CD4-positive, CD25-positive, alpha-beta regulatory T cell (primary cell): ENCODE measurements around the gene ANGPTL7. TPM values are rescaled to one million over a fixed set of nuclear protein-coding genes. Genes with fewer than 3 reads are reported as not detected.
A peak's percentile ranks its signal among the peaks of the same experiment; 100 is the strongest.

ENCODE experiments used
- ATAC-seq, 2 donors: fragments of 150-1000 bp; cut with Tn5 transposase; one replicate each; pipeline ENCODE4 v1.10.0; 2021; ENCODE audit warnings: low read depth in 2 of 2, moderate number of reproducible peaks in 2 of 2, moderate library complexity in 1 of 2
- DNase-seq, 3 donors: peaks; one replicate each; pipeline versions ENCODE4 v3.0.0 to v3.0.0-alpha.2; 2012 to 2022; ENCODE audit warnings: mixed read lengths in 1 of 3
- H3K27ac ChIP-seq: one replicate; pipeline ENCODE4 v1.7.0; 2013; ENCODE audit warnings: mild to moderate bottlenecking, low read length; ENCODE audit not compliant: insufficient read depth, poor library complexity, severe bottlenecking
- H3K27me3 ChIP-seq: one replicate; pipeline ENCODE4 v1.7.0; 2013; ENCODE audit warnings: low read length; ENCODE audit not compliant: control insufficient read depth, insufficient read depth
- H3K36me3 ChIP-seq: one replicate; pipeline ENCODE4 v1.7.0; 2013; ENCODE audit warnings: mild to moderate bottlenecking, low read length, moderate library complexity; ENCODE audit not compliant: control insufficient read depth, insufficient read depth
- H3K4me1 ChIP-seq: 2 replicates; pipeline ENCODE4 v1.7.0; 2013; ENCODE audit warnings: mild to moderate bottlenecking, low read length; ENCODE audit not compliant: insufficient read depth, control insufficient read depth, poor library complexity, severe bottlenecking
- H3K4me3 ChIP-seq: one replicate; pipeline ENCODE4 v1.7.0; 2013; ENCODE audit warnings: low read depth, mild to moderate bottlenecking, low read length, moderate library complexity
- H3K9me3 ChIP-seq, 2 experiments: 1 replicate in 1 of 2; 2 replicates in 1 of 2; pipeline ENCODE4 v1.7.0; 2013; ENCODE audit warnings: low read length in 2 of 2, mild to moderate bottlenecking in 1 of 2, moderate library complexity in 1 of 2; ENCODE audit not compliant: control insufficient read depth in 2 of 2
- H3K27ac Mint-ChIP-seq, 3 donors: one replicate each; pipeline ENCODE4 v1.8.0; 2020 to 2022; ENCODE audit warnings: mild to moderate bottlenecking in 3 of 3, mixed read lengths in 3 of 3, moderate library complexity in 2 of 3
- H3K27me3 Mint-ChIP-seq: one replicate; pipeline ENCODE4 v1.8.0; 2022; ENCODE audit warnings: mild to moderate bottlenecking, mixed read lengths
- H3K36me3 Mint-ChIP-seq: one replicate; pipeline ENCODE4 v1.8.0; 2020; ENCODE audit warnings: mixed read lengths
- H3K4me1 Mint-ChIP-seq, 4 donors: one replicate each; pipeline ENCODE4 v1.8.0; 2020 to 2022; ENCODE audit warnings: mixed read lengths in 4 of 4, mild to moderate bottlenecking in 1 of 4
- H3K4me3 Mint-ChIP-seq, 4 donors: one replicate each; pipeline ENCODE4 v1.8.0; 2020 to 2022; ENCODE audit warnings: mild to moderate bottlenecking in 4 of 4, mixed read lengths in 4 of 4, moderate library complexity in 3 of 4
- H3K9me3 Mint-ChIP-seq, 7 donors: one replicate each; pipeline ENCODE4 v1.8.0; 2020 to 2022; ENCODE audit warnings: mixed read lengths in 7 of 7, mild to moderate bottlenecking in 3 of 7, moderate library complexity in 2 of 7
- polyA plus RNA-seq, 4 donors: library from polyadenylated mRNA; unstranded; fragments of 300-500 nt; fragmentation: Illumina TruSeq; gene quantifications; one replicate each; pipeline ENCODE4 v1.2.3, GENCODE V29; 2021
- total RNA-seq: library from RNA; stranded (reverse); gene quantifications from one replicate; pipeline ENCODE4 v1.2.3, GENCODE V29; 2022

Gene ANGPTL7
- total and polyA plus RNA-seq, 5 donors from 2014 or later: not detected

- no peaks in the 10 kb centered on the region for H3K27me3 ChIP-seq
- H3K9me3 ChIP-seq: no peaks in the 10 kb centered on the region
- no peak overlapping the region for H3K4me3 Mint-ChIP-seq
- H3K36me3 ChIP-seq: peaks cover 53% of the 10 kb centered on the region
- no peaks in the 10 kb centered on the region for H3K27me3 Mint-ChIP-seq
- H3K4me1 Mint-ChIP-seq: peaks cover 0 to 5% (median 1%) of the 10 kb centered on the region in 4 donors
- no peaks in the 10 kb centered on the region for H3K9me3 Mint-ChIP-seq
- no peak for ATAC-seq
- no peaks in the 10 kb centered on the region for H3K4me1 ChIP-seq
- H3K4me3 ChIP-seq: no peak overlapping the region
- H3K27ac Mint-ChIP-seq: no peak overlapping the region
- peaks cover 24% of the 10 kb centered on the region for H3K36me3 Mint-ChIP-seq
- DNase-seq: no peak
- H3K27ac ChIP-seq: no peak overlapping the region
These were observed 6.3 kb upstream of the ANGPTL7 start for GRCh38 chr1:11182884-11183283.

- no peaks in the 10 kb centered on the region for H3K4me1 ChIP-seq
- H3K4me3 Mint-ChIP-seq: no peak overlapping the region
- H3K9me3 Mint-ChIP-seq: peaks cover 0 to 1% (median 0%) of the 10 kb centered on the region in 7 donors
- H3K27me3 Mint-ChIP-seq: no peaks in the 10 kb centered on the region
- H3K36me3 Mint-ChIP-seq: peaks cover 27% of the 10 kb centered on the region
- peaks cover 57% of the 10 kb centered on the region for H3K36me3 ChIP-seq
- H3K4me3 ChIP-seq: no peak overlapping the region
- ATAC-seq: no peak
- peaks cover 0 to 10% (median 0%) of the 10 kb centered on the region in 4 donors for H3K4me1 Mint-ChIP-seq
- no peaks in the 10 kb centered on the region for H3K9me3 ChIP-seq
- DNase-seq: no peak
- no peak overlapping the region for H3K27ac ChIP-seq
- H3K27ac Mint-ChIP-seq: peak overlapping the region in 1 of 3 donors; percentile 40
- H3K27me3 ChIP-seq: no peaks in the 10 kb centered on the region
These were observed 4.2 kb upstream of the ANGPTL7 start for GRCh38 chr1:11184973-11185372.

- Histone ChIP-seq H3K36me3 (peaks cover 62% of the 10 kb centered on the region), H3K27ac (no peak overlapping the region), H3K4me1 (no peaks in the 10 kb centered on the region), H3K9me3 (no peaks in the 10 kb centered on the region), H3K27me3 (no peaks in the 10 kb centered on the region), H3K4me3 (no peak overlapping the region)
- peaks cover 33% of the 10 kb centered on the region for H3K36me3 Mint-ChIP-seq
- H3K9me3 Mint-ChIP-seq: peaks cover 0 to 1% (median 0%) of the 10 kb centered on the region in 7 donors
- H3K4me3 Mint-ChIP-seq: no peak overlapping the region
- H3K27me3 Mint-ChIP-seq: no peaks in the 10 kb centered on the region
- ATAC-seq (no peak), DNase-seq (no peak)
- H3K4me1 Mint-ChIP-seq: peaks cover 0 to 10% (median 0%) of the 10 kb centered on the region in 4 donors
- no peak overlapping the region for H3K27ac Mint-ChIP-seq
These were observed 2.2 kb upstream of the ANGPTL7 start for GRCh38 chr1:11187000-11187399.

GRCh38 chr1:11187494-11187893, 1.7 kb upstream of the ANGPTL7 start:
- Mint-ChIP-seq H3K9me3 (peaks cover 0 to 1% (median 0%) of the 10 kb centered on the region in 7 donors), H3K4me3 (no peak overlapping the region), H3K27me3 (no peaks in the 10 kb centered on the region), H3K36me3 (peaks cover 31% of the 10 kb centered on the region), H3K27ac (no peak overlapping the region), H3K4me1 (peaks cover 0 to 10% (median 0%) of the 10 kb centered on the region in 4 donors)
- Histone ChIP-seq H3K36me3 (peaks cover 62% of the 10 kb centered on the region), H3K4me3 (no peak overlapping the region), H3K4me1 (no peaks in the 10 kb centered on the region), H3K27ac (no peak overlapping the region), H3K27me3 (no peaks in the 10 kb centered on the region), H3K9me3 (no peaks in the 10 kb centered on the region)
- ATAC-seq (no peak), DNase-seq (no peak)

- Histone ChIP-seq H3K27me3 (no peaks in the 10 kb centered on the region), H3K9me3 (no peaks in the 10 kb centered on the region), H3K4me3 (no peak overlapping the region), H3K36me3 (peaks cover 65% of the 10 kb centered on the region), H3K4me1 (no peaks in the 10 kb centered on the region), H3K27ac (no peak overlapping the region)
- Mint-ChIP-seq H3K36me3 (peaks cover 30% of the 10 kb centered on the region), H3K4me1 (peaks cover 0 to 10% (median under 1%) of the 10 kb centered on the region in 4 donors), H3K27ac (no peak overlapping the region), H3K27me3 (no peaks in the 10 kb centered on the region), H3K4me3 (no peak overlapping the region), H3K9me3 (peaks cover 0 to 1% (median 0%) of the 10 kb centered on the region in 7 donors)
- ATAC-seq (no peak), DNase-seq (no peak)
These were observed 1.2 kb upstream of the ANGPTL7 start for GRCh38 chr1:11187931-11188330.

GRCh38 chr1:11188381-11188780, 774 bp upstream of the ANGPTL7 start:
- no peaks in the 10 kb centered on the region for H3K4me1 ChIP-seq
- H3K9me3 ChIP-seq: no peaks in the 10 kb centered on the region
- Mint-ChIP-seq H3K27me3 (no peaks in the 10 kb centered on the region), H3K4me3 (no peak overlapping the region), H3K27ac (no peak overlapping the region), H3K36me3 (peaks cover 27% of the 10 kb centered on the region), H3K4me1 (peaks cover 0 to 10% (median under 1%) of the 10 kb centered on the region in 4 donors), H3K9me3 (peaks cover 0 to 1% (median 0%) of the 10 kb centered on the region in 7 donors)
- H3K36me3 ChIP-seq: peaks cover 70% of the 10 kb centered on the region
- H3K27ac ChIP-seq: no peak overlapping the region
- DNase-seq (no peak), ATAC-seq (no peak)
- H3K4me3 ChIP-seq: no peak overlapping the region
- no peaks in the 10 kb centered on the region for H3K27me3 ChIP-seq

GRCh38 chr1:11193376-11193775, 4.2 kb downstream of the ANGPTL7 start:
- Mint-ChIP-seq H3K27ac (no peak overlapping the region), H3K27me3 (no peaks in the 10 kb centered on the region), H3K4me3 (no peak overlapping the region), H3K4me1 (peaks cover 0 to 6% (median 2%) of the 10 kb centered on the region in 4 donors), H3K36me3 (peaks cover 46% of the 10 kb centered on the region), H3K9me3 (peaks cover 0 to 1% (median 0%) of the 10 kb centered on the region in 7 donors)
- Histone ChIP-seq H3K36me3 (peaks cover 86% of the 10 kb centered on the region), H3K27ac (no peak overlapping the region), H3K27me3 (no peaks in the 10 kb centered on the region), H3K4me3 (no peak overlapping the region), H3K4me1 (no peaks in the 10 kb centered on the region), H3K9me3 (no peaks in the 10 kb centered on the region)
- DNase-seq (no peak), ATAC-seq (no peak)

- peaks cover 46% of the 10 kb centered on the region for H3K36me3 Mint-ChIP-seq
These were observed 5.4 kb downstream of the ANGPTL7 start for GRCh38 chr1:11194407-11195176.

More at GRCh38 chr1:11194407-11195176, 5.4 kb downstream of the ANGPTL7 start:
- H3K4me1 Mint-ChIP-seq: peaks cover 0 to 4% (median 0%) of the 10 kb centered on the region in 4 donors
- no peak overlapping the region for H3K27ac Mint-ChIP-seq
- H3K27ac ChIP-seq: no peak overlapping the region
- no peaks in the 10 kb centered on the region for H3K9me3 ChIP-seq
- no peak for ATAC-seq
- peak overlapping the region in 1 of 4 donors; percentile 4 for H3K4me3 Mint-ChIP-seq
- no peaks in the 10 kb centered on the region for H3K9me3 Mint-ChIP-seq
- H3K4me1 ChIP-seq: no peaks in the 10 kb centered on the region
- no peaks in the 10 kb centered on the region for H3K27me3 Mint-ChIP-seq
- no peak overlapping the region for H3K4me3 ChIP-seq
- no peak for DNase-seq
- no peaks in the 10 kb centered on the region for H3K27me3 ChIP-seq
- H3K36me3 ChIP-seq: peaks cover 86% of the 10 kb centered on the region
